Activated effector memory CD4-positive, alpha-beta T cell treated with Interleukin-2 at 50 U/mL for 16 hours (primary cell): Measurements from ENCODE around the gene MAPRE2.
"Not testable (repeated sequence)": the region's sequence is repeated elsewhere in the genome, so short reads cannot be mapped to it uniquely, and the experiment has no call there.

ENCODE experiments used
- DNase-seq: peaks from one replicate; pipeline ENCODE4 v3.0.0-alpha.2; 2020

MAPRE2 gene

DNA sequence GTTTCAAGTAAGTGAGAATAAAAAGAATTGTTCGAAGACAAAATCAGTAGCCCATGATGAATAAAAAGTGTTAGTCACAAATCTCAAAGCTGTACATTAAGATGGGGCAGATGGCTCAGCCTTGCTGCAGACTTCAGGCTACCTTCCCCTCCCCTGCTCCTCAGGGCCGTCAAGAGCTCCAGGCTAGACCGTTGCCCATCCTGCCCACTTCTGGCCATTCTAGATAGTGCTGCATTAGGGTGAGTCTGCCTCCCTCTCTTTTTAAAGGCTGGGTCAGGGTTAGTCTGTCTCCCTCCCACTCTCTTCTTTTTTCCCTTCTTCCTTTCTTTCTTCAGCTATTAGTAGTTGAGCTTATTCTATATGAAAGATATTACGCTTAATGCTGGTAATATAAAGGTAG is 86.0 kb downstream of the MAPRE2 start:
- no peak for DNase-seq

DNA sequence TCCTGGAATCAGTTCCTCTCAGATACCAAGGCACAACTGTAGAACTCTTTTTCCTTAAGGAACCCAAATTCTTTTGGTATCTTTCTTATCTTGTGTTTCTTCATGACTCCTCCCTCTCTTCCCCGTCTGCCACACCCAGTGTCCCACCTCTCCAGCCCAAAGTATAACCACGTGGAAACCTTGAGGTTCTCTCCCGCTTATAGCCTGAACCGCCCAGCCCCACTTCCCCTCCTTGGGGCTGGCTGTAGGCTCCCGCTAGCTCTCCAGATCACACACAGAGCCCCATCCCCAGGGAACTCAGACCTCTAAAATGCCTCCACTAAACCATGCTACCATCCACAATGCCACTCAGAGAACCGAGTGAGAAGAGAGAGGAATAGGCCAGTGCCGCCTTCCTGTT is 87.5 kb downstream of the MAPRE2 start:
- DNase-seq, result no peak

GRCh38 chr18:35130236-35130635 is 89.0 kb downstream of the MAPRE2 start:
- DNase-seq, result no peak

- no peak for DNase-seq
Measured at GRCh38 chr18:35131387-35132020, 90.3 kb downstream of the MAPRE2 start.

- no peak for DNase-seq
Measured at GRCh38 chr18:35132021-35132902, 91.0 kb downstream of the MAPRE2 start.

DNA sequence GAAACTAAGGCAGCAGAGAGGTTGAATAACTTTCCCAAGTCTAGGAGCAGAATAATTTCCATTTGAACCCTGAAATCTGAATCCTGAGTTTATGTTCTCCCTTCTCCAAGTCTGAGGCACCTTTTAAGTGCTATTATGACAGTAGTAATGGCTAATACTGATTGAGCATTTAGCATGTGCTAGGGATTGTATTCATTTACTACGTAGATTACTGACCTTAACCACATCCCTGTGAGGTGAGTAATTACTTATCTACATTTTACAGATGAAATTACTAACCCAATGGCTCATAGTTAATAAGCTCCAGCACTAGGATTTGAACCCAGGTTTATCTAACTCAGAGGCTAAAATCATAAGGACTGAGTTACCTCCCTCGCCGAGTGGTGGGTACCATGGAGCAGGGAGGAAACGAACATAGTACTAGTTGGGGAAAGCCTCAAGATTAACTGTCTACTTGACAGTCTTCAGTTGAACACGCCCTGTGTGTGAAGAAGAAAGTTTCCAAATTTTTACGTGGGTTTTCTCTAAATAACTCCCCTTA is 93.0 kb downstream of the MAPRE2 start:
- DNase-seq, result no peak

DNA sequence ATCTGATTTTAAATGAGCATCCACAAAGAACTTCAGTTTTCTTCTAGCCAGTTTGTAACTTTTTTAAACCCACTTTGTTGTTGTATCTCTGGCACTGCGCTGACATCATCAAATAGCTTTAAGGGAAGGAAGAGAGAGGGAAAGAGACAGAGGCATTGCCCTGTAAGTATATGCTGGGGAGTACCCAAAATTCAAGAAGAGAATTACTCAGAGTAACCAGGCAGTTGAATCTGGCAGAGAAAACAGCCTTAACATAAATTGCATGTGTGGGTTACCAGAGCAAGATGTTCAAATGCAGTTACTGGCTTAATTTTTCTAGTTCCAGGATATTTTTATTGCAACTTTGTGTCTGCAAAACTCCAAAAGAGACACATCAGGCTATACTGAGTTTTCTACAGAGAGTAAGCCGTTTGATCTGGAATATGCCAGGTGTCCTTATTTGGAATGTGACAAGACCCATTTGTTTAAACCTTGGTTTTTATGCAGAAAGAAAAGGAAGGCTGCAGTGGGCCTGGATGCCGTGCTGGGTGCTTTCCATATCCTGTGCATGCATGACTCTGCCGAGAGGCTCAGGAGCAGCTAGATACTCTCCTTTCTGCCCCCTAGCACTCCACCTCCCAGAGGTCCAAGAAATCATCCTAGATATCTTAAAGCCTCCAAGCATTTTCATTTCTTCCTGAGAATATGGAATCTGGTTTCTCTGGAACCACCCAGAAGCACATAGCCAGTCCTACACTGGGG is 93.7 kb downstream of the MAPRE2 start:
- no peak for DNase-seq

GRCh38 chr18:35136248-35136647 is 95.0 kb downstream of the MAPRE2 start:
- no peak for DNase-seq

GRCh38 chr18:35136885-35137284 is 95.7 kb downstream of the MAPRE2 start:
- DNase-seq, result no peak

- no peak for DNase-seq
Measured at GRCh38 chr18:35137632-35138031, 96.4 kb downstream of the MAPRE2 start.

DNA sequence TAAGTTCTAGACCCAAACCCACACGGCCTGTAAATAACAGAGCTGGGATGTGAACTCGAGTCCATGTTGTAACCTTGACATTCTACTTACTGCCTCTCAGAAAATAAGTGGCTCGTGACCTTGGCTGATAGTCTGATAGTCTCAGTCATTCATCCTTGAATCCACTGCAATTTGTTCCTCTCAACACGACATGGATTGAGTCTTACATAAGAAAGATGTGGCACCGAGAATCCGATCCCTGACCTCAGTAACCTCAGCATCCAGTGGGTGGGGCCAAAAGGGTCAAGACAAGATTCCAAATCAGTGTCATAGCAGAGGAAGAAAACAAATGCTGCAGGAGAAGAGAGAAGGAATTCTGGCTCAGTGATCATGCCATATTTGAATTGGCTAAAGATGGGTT is 97.6 kb downstream of the MAPRE2 start:
- no peak for DNase-seq

DNA sequence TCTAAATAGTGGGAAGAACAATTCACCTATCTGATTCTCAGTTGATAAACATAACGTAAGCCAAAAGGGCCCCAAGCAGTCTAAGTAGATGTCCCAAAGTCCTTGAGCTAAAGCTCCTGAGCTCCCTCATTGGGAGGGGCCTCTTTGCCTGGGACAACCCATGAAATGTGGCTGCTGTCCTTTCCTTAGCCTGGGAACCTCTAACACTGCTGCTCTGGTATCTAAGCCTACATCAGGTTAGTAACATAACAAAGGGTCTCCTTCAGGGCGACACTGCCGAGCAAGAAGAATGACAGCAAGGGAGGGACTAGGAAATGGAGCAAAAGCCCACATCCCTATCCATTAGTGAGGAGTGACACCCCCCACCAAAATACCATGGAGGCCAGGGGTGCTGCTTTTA is 98.3 kb downstream of the MAPRE2 start:
- DNase-seq, result no peak

DNA sequence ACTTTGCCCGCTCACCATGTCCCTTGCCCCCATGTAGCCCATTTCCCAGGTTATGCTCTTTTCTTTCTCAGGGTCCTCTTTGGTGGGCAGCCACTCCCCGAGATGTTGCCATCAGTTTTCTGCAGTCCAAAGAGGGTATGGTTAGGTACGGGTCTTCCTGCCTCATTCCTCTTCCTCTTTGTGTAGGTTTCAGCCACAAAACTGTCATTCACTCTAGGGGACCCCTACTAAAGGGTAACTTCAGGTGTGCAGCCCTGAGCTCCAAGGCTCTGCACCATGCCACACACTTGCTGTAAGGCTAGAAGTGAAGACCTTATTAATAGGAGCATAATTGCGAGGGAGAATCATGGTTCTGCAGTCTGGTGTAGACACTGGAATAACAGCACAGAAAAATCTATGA is 99.9 kb downstream of the MAPRE2 start:
- DNase-seq, result no peak

GRCh38 chr18:35141567-35142274 is 100.5 kb downstream of the MAPRE2 start:
- DNase-seq, result no peak

DNA sequence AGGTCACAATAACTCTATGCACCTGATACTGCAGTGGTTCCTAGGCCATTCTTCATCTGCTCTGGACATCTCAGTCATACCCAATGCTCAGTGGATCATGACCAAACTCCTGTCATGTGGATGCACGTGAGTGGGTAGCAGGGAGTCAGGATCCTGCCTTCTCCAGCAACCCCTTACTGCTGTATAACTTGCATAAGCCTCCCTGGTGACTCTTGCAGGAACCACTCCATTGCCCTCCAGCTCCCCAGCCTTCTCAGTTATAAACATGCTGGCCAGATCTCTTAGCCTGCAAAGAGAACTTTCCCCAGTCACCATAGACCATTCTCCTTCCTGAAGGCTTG is 101.0 kb downstream of the MAPRE2 start:
- DNase-seq, result no peak

DNA sequence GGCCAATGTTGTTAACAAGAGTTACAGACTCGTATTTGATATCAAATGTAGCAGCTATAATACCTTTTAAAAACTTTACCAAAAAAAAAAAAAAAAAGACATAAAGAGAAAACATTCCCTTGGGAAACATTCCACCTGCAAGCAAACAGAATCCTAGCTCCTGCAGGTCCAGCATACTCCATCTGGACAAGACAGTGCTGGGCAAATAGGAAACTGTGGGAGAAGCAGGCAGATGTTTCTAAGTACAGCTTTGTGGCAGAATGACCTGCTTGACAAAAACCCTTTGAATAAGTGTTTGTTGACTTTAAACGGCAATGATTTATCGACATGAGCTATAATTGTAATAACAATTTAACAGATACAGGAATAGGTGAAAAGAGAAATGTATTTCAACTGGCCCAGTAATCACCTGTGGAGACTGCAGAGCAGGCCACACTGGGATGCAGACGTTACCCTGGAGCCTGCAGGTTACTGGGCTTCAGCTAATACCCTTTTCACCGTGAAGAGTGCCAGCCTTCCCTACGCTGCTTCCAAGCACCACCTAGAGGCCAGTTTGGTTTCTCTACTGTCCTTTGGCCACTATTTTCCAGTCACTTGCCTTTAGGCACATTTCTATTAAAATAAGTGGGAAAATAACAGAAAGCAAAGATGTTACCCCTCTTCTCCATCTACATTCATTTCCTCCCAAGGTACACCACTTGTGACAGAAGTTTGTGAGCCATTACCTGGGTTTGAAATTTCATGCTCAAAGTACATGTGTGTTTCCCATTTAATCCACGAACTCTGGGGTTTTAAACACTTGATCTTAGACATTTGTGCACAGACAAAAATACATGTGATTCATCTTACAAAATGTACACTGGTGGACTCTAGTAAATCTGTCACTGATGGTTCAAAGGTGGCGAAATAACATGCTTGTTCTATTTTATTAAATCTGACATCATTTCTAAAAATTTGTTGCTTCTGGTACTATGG is 102.7 kb downstream of the MAPRE2 start:
- no peak for DNase-seq

DNA sequence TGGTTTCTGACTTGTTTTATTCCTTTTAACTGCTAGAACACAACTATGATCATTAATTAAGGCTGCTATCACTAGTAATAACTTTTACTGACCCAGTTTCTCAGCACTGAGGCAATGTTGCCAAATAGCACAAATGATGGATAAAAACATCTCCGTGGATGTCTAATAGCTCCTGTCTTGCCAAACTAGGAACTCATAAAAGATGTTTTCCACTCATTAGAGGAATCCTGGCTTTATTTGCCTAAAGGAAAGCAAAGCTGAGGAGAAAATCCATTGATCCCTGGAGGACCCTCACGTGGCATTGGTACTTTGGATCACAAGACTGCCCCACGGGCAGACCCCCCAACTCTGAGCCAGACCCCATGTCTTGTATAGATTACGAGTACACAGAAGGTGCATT is 103.5 kb downstream of the MAPRE2 start:
- DNase-seq, result no peak

DNA sequence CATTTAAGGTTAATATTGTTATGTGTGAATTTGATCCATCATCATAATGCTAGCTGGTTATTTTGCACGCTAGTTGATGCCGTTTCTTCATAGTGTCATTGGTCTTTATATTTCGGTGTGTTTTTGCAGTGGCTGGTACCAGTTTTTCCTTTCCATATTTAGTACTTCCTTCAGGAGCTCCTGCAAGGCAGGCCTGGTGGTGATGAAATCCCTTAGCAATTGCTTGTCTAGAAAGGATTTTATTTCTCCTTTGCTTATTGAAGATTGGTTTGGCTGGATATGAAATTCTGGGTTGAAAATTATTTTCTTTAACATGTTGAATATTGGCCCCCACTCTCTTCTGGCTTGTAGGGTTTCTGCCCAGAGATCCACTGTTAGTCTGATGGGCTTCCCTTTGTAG is 109.0 kb downstream of the MAPRE2 start:
- not testable (repeated sequence) for DNase-seq

GRCh38 chr18:35153609-35154272 is 112.5 kb downstream of the MAPRE2 start:
- no peak for DNase-seq

DNA sequence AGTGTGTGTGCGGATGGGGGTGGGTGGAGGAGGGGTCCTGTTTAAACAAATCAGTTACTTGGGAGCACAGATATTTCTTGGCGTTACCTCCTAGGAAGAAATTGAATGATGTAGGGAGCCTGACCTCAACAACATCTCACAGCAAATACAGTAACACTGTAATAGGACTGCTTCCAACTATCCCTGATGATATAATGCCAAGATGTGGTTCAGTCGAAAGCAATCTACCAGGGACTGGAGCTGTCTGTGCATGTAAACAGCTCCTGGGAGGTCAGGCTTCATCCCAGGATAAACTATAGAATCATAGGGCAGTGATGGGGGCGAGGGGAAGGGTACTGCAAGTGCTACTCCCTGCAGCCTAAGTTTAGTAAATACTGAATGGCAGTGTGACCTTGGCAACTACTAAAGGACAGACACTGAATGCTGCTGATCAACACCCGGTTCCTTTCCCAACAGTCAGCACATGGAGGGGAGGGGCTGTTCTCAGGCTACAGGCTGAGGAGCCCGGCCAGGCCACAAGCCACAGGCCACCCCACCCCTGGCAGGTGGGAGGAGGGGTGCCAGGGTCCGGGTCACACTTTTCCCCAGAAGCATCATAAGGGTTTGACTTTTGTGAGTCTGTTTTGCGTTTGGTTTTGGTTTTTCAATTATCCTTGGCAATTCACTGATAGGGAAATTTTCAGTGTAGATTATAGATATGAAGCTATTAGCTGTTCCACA is 114.3 kb downstream of the MAPRE2 start:
- DNase-seq, result no peak
